Epithelial cell of alveolus of lung (primary cell): ENCODE results near the gene GSG1. TPM values are rescaled to one million over a fixed set of nuclear protein-coding genes. Genes with fewer than 3 reads are reported as not detected.

Experiments used
- total RNA-seq: library from RNA; depleted of rRNA; stranded (reverse); fragments of >200 nt; gene quantifications from 2 replicates; pipeline ENCODE4 v1.2.1, GENCODE V29; 2015

GSG1 gene
- total RNA-seq = 0.26 TPM in 1 of 2 replicates, not detected in the other

GRCh38 chr12:13103391-13104033 is at the start of gene GSG1:
Gene GSG1 (minus strand): TSS chr12:13103667. CDS start chr12:13103512, 155 bp downstream.

GRCh38 chr12:13044002-13044905 is 59.2 kb downstream of the GSG1 start, which contains the start of gene FAM234B:
Gene FAM234B (plus strand): TSS chr12:13044381. CDS start chr12:13044404, 23 bp downstream.

Other genes with a start within 250 kb of the GSG1 start
- gene GPRC5A, start 212.1 kb downstream of the GSG1 start, total RNA-seq = 9.4 and 35.4 TPM in 2 replicates
- gene GPRC5D, start 151.5 kb downstream of the GSG1 start, total RNA-seq = not detected in 2 replicates
- gene HEBP1, start 103.4 kb downstream of the GSG1 start, total RNA-seq = 11.4 and 32.8 TPM in 2 replicates
- gene FAM234B, start 59.3 kb downstream of the GSG1 start, total RNA-seq = 4.7 and 8.1 TPM in 2 replicates
- 143 and 190 TPM in 2 replicates for gene EMP1, start 93.1 kb upstream of the GSG1 start, total RNA-seq